Activated effector memory CD4-positive, alpha-beta T cell treated with anti-CD3 and anti-CD28 coated beads, Interleukin-2, amount 50 U/mL, for 16 hours (primary cell): ENCODE data around the gene SLC7A6.

Experiments
- DNase-seq: peaks from one replicate; pipeline ENCODE4 v3.0.0-alpha.2; 2020

Gene SLC7A6

DNA sequence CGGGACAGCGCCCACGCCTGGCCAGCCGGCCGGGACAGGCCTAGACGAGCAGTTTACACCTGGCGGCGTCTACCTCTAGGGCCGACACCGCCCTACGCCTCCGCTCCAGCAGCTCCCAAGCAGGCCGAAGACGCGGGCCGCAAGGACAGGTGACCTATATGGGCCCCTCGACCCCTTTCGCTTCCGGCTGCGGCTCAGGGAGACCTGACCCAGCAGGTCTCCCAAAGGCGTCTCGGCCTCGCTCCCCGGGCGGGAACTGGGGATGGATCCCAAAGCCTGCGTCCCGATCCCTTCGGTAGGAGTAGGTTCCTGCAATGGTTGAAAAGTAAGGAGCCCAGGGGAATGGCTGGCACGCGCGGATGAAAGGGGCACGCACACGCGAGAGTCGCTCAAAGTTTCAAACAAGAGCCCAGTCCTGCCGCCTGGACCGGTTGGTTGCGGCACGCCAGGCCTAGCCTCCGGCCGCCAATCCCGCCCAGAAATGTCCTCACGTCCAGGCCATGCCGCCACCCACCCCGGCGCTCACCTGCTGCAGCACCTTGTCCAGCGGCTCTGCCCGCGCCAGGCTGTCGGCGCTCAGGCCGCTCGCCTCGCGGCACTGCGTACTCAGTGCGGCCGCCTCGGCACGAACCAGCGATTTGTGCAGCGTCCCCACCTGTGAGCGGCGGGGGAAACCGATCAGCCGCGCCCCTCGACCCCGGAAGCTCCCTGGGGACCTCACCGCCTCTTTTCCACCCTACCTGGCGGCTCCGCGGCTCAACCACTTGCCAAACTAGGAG lies 29.0 kb upstream of the SLC7A6 start:
- peak; percentile 63 for DNase-seq

DNA sequence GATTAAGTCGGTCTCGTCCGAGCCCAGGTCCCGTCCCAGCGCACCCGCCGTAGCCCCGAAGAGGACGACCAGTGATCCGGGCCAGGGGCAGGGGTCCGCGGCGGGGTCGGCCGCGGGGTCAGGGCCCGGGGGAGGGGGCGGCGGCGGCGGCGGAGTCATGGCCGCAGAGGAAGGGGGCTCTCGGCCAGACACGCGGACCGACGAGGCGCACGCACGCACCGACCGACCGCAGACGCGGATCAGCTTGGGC lies 28.5 kb upstream of the SLC7A6 start, which contains the start of gene ESRP2:
TSS of gene ESRP2 (minus strand) at position 241 of the 250 bp plus-strand sequence. CDS start at position 159, 82 bp downstream.
- no peak for DNase-seq

GRCh38 chr16:68236137-68236825 lies 28.0 kb upstream of the SLC7A6 start:
- peak; percentile 83 for DNase-seq

- peak; percentile 66 for DNase-seq
Measured at GRCh38 chr16:68236826-68237242, 27.5 kb upstream of the SLC7A6 start.

GRCh38 chr16:68237243-68238028 lies 26.9 kb upstream of the SLC7A6 start:
- peak; percentile 96 for DNase-seq

DNA sequence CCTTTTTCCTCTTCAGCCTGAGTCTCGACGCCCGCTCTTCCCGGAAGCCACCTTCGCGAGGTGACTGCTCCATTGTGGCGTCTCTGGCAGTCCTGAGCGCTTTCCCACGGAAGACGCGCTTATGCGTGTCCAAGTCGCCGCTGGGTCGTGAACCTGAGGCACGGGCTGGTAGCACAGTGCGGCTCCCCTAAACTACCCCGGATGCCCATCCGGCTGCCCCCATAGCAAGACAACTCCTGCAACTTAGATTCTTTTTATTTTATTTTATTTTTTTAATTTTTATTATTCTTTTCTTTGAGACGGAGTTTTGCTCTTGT lies 26.3 kb upstream of the SLC7A6 start:
- no peak for DNase-seq

DNA sequence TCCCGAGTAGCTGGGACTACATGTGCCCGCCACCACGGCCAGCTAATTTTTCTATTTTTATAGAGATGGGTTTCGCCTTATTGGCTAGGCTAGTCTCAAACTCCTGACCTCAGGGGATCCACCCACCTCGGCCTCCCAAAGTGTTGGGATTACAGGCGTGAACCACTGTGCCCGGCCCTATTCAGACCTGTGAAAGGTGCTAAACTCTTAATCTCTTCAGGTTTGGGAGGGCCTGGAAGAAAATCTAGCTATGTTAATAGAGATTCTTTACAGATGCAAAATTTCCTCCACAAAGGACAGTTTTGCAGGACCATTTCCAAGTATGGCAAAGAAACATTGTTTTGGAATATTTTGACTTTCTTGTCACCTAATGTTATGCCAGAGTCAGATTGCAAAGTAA lies 22.2 kb upstream of the SLC7A6 start:
- no peak for DNase-seq

DNA sequence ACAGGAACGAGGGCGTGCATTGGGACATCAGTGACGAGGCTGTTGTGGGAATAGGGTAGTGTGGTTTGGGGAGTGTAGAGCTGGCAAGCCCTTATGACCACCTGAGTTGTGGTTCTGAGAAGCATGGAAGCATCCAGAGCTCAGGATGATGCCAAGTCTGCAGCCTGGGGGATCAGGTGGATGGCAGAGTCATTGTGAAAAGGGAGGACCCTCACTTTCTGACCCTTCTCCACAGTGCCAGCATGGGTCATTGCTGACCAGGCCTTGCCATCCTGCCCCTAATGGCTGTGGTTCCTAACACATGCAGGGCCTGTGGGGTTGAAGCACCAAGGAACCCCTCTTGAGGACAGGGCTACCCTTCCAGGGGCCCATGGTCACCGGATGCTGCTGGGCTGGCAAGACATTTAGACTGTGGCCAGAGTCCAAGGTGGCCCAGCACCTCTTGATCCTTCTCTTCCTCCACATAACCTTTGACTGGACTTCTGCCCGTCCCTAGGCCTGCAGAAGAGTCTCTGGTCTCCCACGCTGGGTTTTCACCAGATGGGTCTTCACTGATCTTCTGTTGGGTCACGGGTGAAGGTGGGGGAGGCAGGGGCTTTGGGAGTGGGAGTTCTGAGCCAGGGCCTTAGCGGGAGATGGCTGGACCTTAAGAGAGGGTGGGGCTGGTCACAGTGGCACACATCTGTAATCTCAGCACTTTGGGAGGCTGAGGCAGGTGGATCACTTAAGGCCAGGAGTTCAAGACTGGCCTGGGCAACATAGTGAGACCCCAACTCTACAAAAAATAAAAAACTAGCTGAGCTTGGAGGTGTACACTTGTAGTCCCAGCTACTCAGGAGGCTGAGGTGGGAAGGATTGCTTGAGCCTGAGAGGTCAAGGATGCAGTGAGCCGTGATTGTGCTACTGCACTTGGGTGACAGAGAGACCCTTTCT lies 21.1 kb upstream of the SLC7A6 start:
- DNase-seq = peak; percentile 60

- DNase-seq = peak; percentile 64
Measured at GRCh38 chr16:68244481-68244902, 19.8 kb upstream of the SLC7A6 start.

DNA sequence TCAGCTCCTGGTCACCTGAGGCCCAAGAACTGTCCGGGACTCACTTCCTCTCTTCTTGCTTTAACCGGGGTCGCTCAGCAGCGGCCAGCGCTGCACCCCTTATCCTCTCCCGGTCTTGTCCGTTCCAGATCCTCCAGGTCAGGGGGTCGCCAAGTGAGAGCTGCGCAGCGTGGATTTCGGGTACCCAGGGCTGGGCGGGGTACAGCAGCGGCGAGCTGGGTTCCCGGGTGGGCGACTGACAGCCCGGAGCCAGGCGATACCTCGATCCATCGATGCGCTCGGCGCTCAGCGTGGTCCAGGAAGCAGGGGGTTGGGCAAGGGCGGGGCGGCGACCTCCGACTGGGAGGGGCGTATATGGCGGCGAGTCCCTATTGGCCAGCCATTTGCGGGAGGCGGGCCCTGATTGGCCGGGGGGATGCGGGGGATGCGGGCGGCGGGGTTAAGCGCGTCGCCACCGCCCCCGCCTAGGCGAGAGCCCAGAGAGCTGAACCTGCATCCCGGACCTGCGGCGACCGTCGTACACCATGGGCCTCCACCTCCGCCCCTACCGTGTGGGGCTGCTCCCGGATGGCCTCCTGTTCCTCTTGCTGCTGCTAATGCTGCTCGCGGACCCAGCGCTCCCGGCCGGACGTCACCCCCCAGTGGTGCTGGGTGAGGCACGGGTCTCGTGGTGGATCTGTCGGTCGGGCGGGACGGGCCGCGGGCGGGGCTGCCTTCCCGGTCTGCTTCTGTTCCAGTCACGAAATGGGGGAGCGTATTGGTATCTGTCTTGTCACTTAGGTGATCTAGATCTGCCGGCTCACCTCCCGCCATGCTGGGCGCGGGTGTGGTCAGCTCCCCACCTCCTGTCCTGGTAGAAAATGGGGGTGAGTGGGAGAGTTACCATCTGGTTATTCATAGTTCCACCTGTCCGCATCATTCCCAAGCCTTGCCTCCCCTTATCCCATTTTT lies 19.1 kb upstream of the SLC7A6 start, which contains the start of gene PLA2G15:
TSS of gene PLA2G15 (plus strand) at position 471 of the 951 bp plus-strand sequence. CDS start at position 525, 54 bp downstream.
- DNase-seq = peak; percentile 98

DNA sequence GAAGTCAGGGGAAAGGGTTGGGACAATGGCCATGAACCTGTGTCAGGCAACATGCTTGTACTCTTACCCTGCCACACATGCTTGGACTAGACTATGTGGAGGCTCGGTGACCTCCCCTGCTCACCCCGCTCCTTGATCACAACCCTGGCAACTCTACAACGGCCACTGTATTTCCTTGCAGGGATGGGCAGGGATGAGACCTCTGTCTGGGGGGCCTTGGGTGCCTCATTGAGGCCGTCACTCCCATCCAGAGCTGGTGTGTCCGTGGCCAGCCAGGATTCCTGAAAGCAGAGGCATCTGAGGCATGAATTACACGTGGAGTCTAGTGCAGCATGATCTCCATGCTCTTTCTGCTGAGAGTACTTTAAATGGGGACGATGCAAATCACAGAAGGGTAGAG lies 18.2 kb upstream of the SLC7A6 start:
- no peak for DNase-seq

DNA sequence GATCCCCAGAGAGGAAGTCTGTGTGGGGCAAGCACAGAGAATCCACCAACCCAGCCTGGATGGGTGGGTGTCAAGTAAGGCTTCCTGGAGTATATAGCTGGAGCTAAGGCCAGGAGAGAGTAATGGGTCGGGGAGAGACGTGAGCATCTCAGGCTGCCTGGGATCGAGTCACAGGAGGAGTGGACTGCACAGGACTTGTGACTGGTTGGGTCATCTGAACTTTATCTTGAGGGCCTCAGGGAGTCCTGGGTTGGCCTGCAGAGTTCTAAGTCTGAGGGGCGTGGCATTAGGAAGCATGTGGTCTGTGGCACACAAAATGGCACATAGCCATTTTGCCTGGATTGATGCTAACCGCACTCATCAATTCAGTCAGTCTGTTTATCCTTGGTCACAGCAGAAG lies 17.7 kb upstream of the SLC7A6 start:
- no peak for DNase-seq

- DNase-seq = no peak
Measured at GRCh38 chr16:68247400-68247799, 16.9 kb upstream of the SLC7A6 start.

- DNase-seq = no peak
Measured at GRCh38 chr16:68247932-68248331, 16.4 kb upstream of the SLC7A6 start.

DNA sequence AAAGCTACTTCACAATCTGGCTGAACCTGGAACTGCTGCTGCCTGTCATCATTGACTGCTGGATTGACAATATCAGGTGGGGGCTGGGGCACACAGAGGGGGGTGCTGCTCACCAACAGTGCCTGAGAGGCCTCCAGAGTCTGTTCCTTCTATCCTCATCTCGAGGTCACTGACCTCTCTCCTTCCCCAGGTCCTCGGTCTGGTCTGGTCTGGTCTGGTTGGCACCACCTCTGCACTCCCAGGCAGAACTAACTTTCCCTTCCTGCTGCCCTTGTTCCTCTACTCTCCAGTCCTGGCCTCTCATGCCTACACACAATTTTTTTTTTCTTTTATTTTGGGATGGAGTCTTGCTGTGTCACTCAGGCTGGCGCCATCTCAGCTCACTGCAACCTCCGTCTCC lies 15.0 kb upstream of the SLC7A6 start:
- DNase-seq = no peak

DNA sequence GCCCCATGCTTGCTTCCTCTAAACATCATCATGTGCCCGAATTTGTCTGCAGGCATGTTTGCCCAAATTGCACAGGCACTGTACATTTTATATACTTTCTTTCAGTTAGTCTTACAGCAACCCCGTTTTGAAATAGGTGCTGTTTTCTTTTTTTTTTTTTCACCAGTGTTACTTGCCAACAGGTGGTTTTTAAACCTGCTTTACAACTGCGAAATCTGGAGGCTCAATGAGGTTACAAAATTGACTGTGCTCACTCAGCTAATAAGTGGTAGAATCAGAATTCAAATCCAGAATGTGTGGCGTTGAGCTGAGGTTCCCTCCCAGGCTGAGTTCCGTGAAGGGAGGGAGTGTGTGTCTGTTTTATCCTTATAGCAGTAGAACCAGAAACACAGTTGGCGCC lies 13.4 kb upstream of the SLC7A6 start:
- DNase-seq = no peak

- no peak for DNase-seq
Measured at GRCh38 chr16:68251832-68252231, 12.5 kb upstream of the SLC7A6 start.

DNA sequence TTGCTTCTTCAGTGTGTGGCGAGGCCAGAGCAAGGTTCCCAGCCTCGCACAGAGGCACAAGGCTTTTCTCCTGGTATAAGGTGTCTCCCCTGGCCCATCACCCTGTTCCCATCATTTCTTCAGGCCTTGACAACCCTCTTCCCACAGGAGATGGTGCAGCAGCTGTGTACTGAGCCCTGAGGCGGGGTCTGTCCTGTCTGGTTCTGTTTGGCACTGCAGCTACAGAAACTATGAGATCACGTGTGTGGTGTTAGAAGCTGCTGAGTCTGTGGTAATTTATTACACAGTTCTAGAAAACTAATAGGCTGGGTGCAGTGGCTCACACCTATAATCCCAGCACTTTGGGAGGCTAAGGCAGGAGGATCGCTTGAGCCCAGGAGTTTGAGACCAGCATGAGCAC lies 11.9 kb upstream of the SLC7A6 start:
- no peak for DNase-seq

DNA sequence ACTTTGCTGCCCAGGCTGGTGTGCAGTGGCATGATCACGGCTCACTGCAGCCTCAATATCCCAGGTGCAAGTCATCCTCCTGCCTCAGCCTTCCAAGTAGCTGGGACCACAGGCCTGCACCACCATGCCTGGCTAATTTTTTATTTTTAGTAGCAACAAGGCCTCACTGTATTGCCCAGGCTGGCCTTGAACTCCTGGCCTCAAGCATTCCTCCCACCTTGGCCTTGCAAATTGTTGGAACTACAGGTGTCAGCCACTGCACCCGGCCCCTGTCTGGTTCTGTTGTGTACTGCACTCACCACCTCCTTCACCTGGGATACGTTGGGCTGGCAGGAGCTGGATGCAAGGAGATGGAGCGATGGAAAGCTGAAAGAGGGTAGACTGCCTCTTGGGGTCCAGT lies 10.6 kb upstream of the SLC7A6 start:
- no peak for DNase-seq

- DNase-seq = no peak
Measured at GRCh38 chr16:68255712-68256111, 8.6 kb upstream of the SLC7A6 start.

- DNase-seq = no peak
Measured at GRCh38 chr16:68257251-68257905, 6.9 kb upstream of the SLC7A6 start.
